CD4-positive, alpha-beta T cell treated with Interleukin-17A for 4 hours (primary cell): ENCODE measurements around the gene CD3G.
"Not testable (repeated sequence)": the region's sequence is repeated elsewhere in the genome, so short reads cannot be mapped to it uniquely, and the experiment has no call there.

Experiments
- DNase-seq: peaks from one replicate; pipeline ENCODE4 v3.0.0-alpha.2; 2020; ENCODE audit warnings: mixed read lengths

CD3G gene

GRCh38 chr11:118382954-118383353, 38.8 kb downstream of the CD3G start:
- no peak for DNase-seq

- DNase-seq, result no peak
Observed at GRCh38 chr11:118383657-118384056, 39.5 kb downstream of the CD3G start.

GRCh38 chr11:118396097-118396501, 52.0 kb downstream of the CD3G start:
- no peak for DNase-seq

GRCh38 chr11:118397448-118397847, 53.3 kb downstream of the CD3G start:
- DNase-seq, result no peak

- DNase-seq, result peak; percentile 54
Observed at GRCh38 chr11:118398791-118399559, 54.8 kb downstream of the CD3G start.

GRCh38 chr11:118401151-118401879, 57.2 kb downstream of the CD3G start, which contains the start of gene ATP5MG:
Gene ATP5MG (plus strand): TSS chr11:118401606. CDS start chr11:118401666, 60 bp downstream.
- peak; percentile 94 for DNase-seq

- DNase-seq, result no peak
Observed at GRCh38 chr11:118401880-118402590, 57.9 kb downstream of the CD3G start.

GRCh38 chr11:118402594-118402993, 58.5 kb downstream of the CD3G start:
- not testable (repeated sequence) for DNase-seq
